Adrenal gland (tissue), 12 donors: ENCODE data around the gene RAB4A. TPM values are rescaled to one million over a fixed set of nuclear protein-coding genes. Genes with fewer than 3 reads are reported as not detected.

Source experiments
- DNase-seq, 7 donors: peaks; one replicate each; pipeline ENCODE4 v3.0.0-alpha.2; 2019 to 2020
- H3K27ac ChIP-seq, 5 donors: fragments of 200-600 bp; sonication (generic) in 4 of 5; 1 replicate in 3 of 5; 2 replicates in 2 of 5; pipeline versions ENCODE4 v1.5.1 to v1.8.0; 2016 to 2020; ENCODE audit warnings: mild to moderate bottlenecking in 1 of 5
- H3K27me3 ChIP-seq: fragments of 200-600 bp; 2 replicates; pipeline ENCODE4 v1.8.0; 2021
- H3K36me3 ChIP-seq, 2 donors: fragments of 200-600 bp; replicated peaks in 1 of 2; 1 replicate in 1 of 2; 2 replicates in 1 of 2; pipeline versions ENCODE4 v1.5.1 to v1.8.0; 2018 to 2022
- H3K4me1 ChIP-seq, 2 donors: fragments of 200-600 bp; replicated peaks in 1 of 2; 1 replicate in 1 of 2; 2 replicates in 1 of 2; pipeline versions ENCODE4 v1.5.1 to v1.8.0; 2018 to 2021
- H3K4me3 ChIP-seq, 4 donors: fragments of 200-600 bp; sonication (generic) in 3 of 4; one replicate each; pipeline ENCODE4 v1.5.1; 2016 to 2018
- H3K9me3 ChIP-seq, 3 donors: fragments of 200-600 bp; sonication (generic) in 1 of 3; replicated peaks in 1 of 3; 1 replicate in 2 of 3; 2 replicates in 1 of 3; pipeline versions ENCODE4 v1.5.1 to v1.8.0; 2016 to 2021
- POLR2A ChIP-seq, 2 donors: fragments of 450-650 bp; IDR thresholded peaks; one replicate each; pipeline ENCODE4 v1.6.1; 2017; ENCODE audit warnings: antibody characterized with exemption in 2 of 2, mild to moderate bottlenecking in 2 of 2, moderate library complexity in 1 of 2
- WGBS, 4 donors: extraction: QIAGEN DNeasy Blood & Tissue Kit in 2 of 4; methylation state at CpG; one replicate each; pipeline versions ENCODE4 v1.1.5 to v1.1.7; 2013 to 2017; 5-methylcytosine and 5-hydroxymethylcytosine counted together
- intact Hi-C, 2 donors: fragments of 100-400 bp; cut with DNase I; formaldehyde crosslinking; loops; one replicate each; pipeline versions ENCODE4 v1.14.1 to v1.15.0; 2022 to 2023
- polyA plus RNA-seq, 3 donors: library from polyadenylated mRNA; stranded (reverse); fragments of 200-250 nt in 2 of 3; fragments of 350-450 nt in 1 of 3; fragmentation: Illumina TruSeq in 1 of 3; extraction: RNeasy Lipid Tissue Mini Kit (QIAGEN cat#74804) in 1 of 3; gene quantifications; one replicate each; pipeline ENCODE4 v1.2.3, GENCODE V29; 2013 to 2014
- total RNA-seq, 9 donors: library from RNA; depleted of rRNA in 4 of 9; stranded (reverse); fragments of >200 nt in 4 of 9; fragments of 120-200 nt in 1 of 9; fragmentation: NEBNext Ultra II Directional in 1 of 9; extraction: Animal tissue kit (Norgen Biotek cat#: 25700) in 1 of 9; gene quantifications; one replicate each; pipeline versions ENCODE4 v1.1.0 to v1.2.4, GENCODE V29; 2013 to 2023
- TF ChIP-seq, protein P1 (sequence below), 6 experiments: fragments of 450-650 bp in 4 of 6; fragments of 200-600 bp in 2 of 6; sonication (generic) in 1 of 6; IDR thresholded peaks; 1 replicate in 5 of 6; 2 replicates in 1 of 6; pipeline versions ENCODE4 v1.5.1 to v1.8.0; 2016 to 2021; ENCODE audit warnings: antibody characterized with exemption in 6 of 6, mild to moderate bottlenecking in 2 of 6, moderate library complexity in 1 of 6
- donor health status: healthy with polysubstance abuse.
- donor health status: Bipolar disorder and iron deficiency.
- donor health status: DM: yes; HTN: yes; CAD: no.
- donor health status: DM: no; HTN: no; CAD: no.
- donor health status: DM: no; HTN: no; CAD: no.
- donor health status: DM: yes; HTN: yes; CAD: no.

RAB4A gene
- total and polyA plus RNA-seq, 12 donors, result 14.5 to 80.9 (median 45.3) TPM

DNA sequence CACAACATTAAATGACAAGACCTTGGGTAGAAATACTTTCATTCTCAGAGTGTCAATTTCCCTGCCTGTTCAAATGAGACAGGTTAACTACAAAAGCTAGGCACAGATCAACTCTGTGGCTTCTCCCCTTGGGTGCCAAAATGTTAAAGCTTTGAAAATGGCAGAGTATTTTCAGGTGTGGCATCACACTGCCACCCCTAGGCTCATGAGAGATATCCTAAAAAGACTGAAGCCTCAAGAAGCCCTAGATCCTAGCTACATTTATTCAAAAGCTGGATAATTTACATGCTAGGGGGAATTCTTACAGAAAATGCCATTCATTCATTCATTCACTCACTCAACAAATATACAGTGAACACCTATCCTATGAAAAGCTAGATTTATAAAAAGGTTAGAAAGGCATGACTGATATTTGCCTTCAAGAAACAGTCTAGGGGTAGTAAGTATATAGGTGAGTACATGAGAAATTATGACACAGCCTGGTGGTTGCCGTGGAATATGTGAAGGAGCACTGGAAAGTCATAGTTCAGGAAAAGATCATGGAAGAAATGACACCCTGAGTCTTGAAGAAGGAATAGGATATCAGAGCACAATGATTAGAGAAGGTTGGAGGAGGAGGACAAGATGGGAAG is 15.9 kb upstream of the RAB4A start:
- TF ChIP-seq, protein P1, sequence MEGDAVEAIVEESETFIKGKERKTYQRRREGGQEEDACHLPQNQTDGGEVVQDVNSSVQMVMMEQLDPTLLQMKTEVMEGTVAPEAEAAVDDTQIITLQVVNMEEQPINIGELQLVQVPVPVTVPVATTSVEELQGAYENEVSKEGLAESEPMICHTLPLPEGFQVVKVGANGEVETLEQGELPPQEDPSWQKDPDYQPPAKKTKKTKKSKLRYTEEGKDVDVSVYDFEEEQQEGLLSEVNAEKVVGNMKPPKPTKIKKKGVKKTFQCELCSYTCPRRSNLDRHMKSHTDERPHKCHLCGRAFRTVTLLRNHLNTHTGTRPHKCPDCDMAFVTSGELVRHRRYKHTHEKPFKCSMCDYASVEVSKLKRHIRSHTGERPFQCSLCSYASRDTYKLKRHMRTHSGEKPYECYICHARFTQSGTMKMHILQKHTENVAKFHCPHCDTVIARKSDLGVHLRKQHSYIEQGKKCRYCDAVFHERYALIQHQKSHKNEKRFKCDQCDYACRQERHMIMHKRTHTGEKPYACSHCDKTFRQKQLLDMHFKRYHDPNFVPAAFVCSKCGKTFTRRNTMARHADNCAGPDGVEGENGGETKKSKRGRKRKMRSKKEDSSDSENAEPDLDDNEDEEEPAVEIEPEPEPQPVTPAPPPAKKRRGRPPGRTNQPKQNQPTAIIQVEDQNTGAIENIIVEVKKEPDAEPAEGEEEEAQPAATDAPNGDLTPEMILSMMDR (IDR thresholded peaks at IDR 0.05), result peak in 5 of 6 experiments; percentile 44 to 55 (median 48)
- no peak for TF ChIP-seq POLR2A (IDR thresholded peaks at IDR 0.05)
- H3K27ac ChIP-seq, result no peak overlapping the region
- no peaks in the 10 kb centered on the region for H3K27me3 ChIP-seq
- peak in 1 of 7 donors; percentile 33 for DNase-seq
- no peak overlapping the region for H3K4me3 ChIP-seq
- WGBS, 4 donors, result 61 to 74% (median 67%) methylated on average over 1 of the region's 1 CpG
- no peaks in the 10 kb centered on the region for H3K36me3 ChIP-seq
- intact Hi-C loops, result loop anchor here (5.0 kb wide), 1 partner anchor 227 kb away; no protein-coding TSS in a partner anchor
- no peaks in the 10 kb centered on the region for H3K9me3 ChIP-seq
- H3K4me1 ChIP-seq, result peaks cover 0 to 4% of the 10 kb centered on the region in 2 donors

DNA sequence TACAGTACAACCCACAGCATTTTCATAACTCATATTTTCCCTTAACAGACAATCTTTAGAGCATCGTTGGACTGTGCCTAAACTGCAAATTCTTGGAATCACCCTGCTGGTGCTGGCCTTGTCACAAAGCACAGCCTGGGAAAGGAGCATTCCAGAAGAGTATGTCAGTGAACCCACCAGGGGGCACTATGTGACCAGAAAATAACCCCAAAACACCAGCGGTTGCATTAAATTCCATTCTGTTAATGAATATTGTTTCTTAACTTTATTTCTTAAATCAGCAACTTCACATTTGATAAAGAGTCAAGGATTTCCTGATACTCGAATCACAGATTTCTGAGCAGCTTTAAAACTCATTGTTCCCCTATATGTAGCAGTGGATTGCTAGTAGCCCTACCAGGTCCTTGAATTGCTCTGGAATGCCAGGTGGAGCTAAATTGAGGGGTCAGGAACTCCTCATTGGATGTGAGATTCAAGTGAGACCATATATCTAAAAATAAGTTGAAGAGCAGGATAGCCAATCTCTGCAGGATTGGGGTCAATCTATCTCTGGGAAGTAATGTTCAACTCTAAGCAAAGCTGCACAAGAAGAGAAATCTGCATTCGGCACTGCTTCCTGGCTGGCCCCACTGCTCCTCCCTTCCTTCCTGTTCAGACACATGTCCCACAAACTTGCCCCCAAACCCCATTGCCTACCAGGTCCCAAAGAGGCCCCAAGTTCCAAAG is 12.7 kb upstream of the RAB4A start:
- H3K36me3 ChIP-seq, result no peaks in the 10 kb centered on the region
- no peak overlapping the region for H3K27ac ChIP-seq
- DNase-seq, result peak; percentile 63 to 85 (median 65)
- H3K9me3 ChIP-seq, result no peaks in the 10 kb centered on the region
- no peak overlapping the region for H3K4me3 ChIP-seq
- no peak for TF ChIP-seq POLR2A (IDR thresholded peaks at IDR 0.05)
- TF ChIP-seq, protein P1 (IDR thresholded peaks at IDR 0.05), result peak; percentile 66 to 94 (median 84)
- intact Hi-C loops, result loop anchor here (5.0 kb wide), 1 partner anchor 224 kb away; no protein-coding TSS in a partner anchor
- peaks cover 0 to 4% of the 10 kb centered on the region in 2 donors for H3K4me1 ChIP-seq
- WGBS, 4 donors, result 11 to 17% (median 13%) methylated on average over 4 of the region's 4 CpGs
- H3K27me3 ChIP-seq, result no peaks in the 10 kb centered on the region

DNA sequence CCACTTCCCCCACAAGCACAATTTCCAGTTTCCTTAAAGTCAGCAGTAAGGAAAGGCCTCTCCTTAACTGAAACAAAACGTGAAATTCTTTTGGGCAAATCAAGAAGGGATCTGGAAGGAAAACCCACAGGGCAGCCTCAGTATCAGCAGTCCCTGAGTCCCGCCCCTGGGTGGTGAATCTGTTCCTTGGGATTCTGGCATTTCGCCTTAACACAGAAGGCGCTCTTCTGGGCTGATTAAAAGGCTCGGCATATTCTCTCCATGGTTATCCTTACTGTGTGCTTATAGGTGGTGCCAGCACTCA is 12.2 kb upstream of the RAB4A start:
- TF ChIP-seq, protein P1 (IDR thresholded peaks at IDR 0.05), result no peak
- no peak for TF ChIP-seq POLR2A (IDR thresholded peaks at IDR 0.05)
- no peaks in the 10 kb centered on the region for H3K27me3 ChIP-seq
- H3K36me3 ChIP-seq, result no peaks in the 10 kb centered on the region
- H3K4me1 ChIP-seq, result no peaks in the 10 kb centered on the region
- H3K9me3 ChIP-seq, result no peaks in the 10 kb centered on the region
- WGBS, 4 donors, result 61 to 79% (median 71%) methylated on average over 5 of the region's 5 CpGs
- no peak overlapping the region for H3K4me3 ChIP-seq
- intact Hi-C loops, result loop anchor here (5.0 kb wide), 1 partner anchor 224 kb away; no protein-coding TSS in a partner anchor
- H3K27ac ChIP-seq, result no peak overlapping the region
- no peak for DNase-seq

DNA sequence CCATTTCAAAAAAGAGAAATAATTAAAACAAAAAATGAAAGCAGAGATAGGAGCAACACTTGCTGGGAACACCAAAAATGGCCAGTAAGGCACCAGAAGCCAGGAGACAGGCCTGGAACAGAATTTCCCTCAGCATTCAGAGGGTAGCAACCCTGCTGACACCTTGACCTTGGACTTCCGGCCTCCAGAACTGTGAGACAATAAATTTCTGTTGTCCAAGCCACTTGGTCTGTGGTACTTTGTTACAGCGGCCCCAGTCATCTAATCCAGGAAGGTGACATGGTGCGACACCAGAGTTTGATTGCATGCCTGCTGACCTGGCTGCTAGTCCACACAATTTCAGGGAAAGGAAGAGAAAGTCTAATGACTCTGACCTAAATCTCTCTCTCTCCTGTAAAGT is 10.6 kb upstream of the RAB4A start:
- no peak for DNase-seq
- WGBS, 4 donors, result 56 to 76% (median 58%) methylated on average over 3 of the region's 3 CpGs
- no peak overlapping the region for H3K4me3 ChIP-seq
- H3K27ac ChIP-seq, result no peak overlapping the region
- H3K27me3 ChIP-seq, result no peaks in the 10 kb centered on the region
- no peaks in the 10 kb centered on the region for H3K4me1 ChIP-seq
- intact Hi-C loops, result no loop called here
- no peak for TF ChIP-seq POLR2A (IDR thresholded peaks at IDR 0.05)
- TF ChIP-seq, protein P1 (IDR thresholded peaks at IDR 0.05), result no peak
- H3K9me3 ChIP-seq, result no peaks in the 10 kb centered on the region
- no peaks in the 10 kb centered on the region for H3K36me3 ChIP-seq
